Sigmoid colon (tissue), 4 donors: ENCODE results near the gene CABP2.

Experiments used
- POLR2AphosphoS5 ChIP-seq, 4 donors: sonication (generic); formaldehyde crosslinking; IDR thresholded peaks; one replicate each; pipeline ENCODE4 v1.6.1; 2017; ENCODE audit warnings: antibody characterized with exemption in 4 of 4
- TF ChIP-seq, protein P1 (sequence below), 4 experiments: fragments of 450-650 bp in 3 of 4; fragments of 200-600 bp in 1 of 4; IDR thresholded peaks; one replicate each; pipeline ENCODE4 v1.5.1; 2016 to 2019; ENCODE audit warnings: antibody characterized with exemption in 4 of 4, mild to moderate bottlenecking in 3 of 4, moderate library complexity in 2 of 4

DNA sequence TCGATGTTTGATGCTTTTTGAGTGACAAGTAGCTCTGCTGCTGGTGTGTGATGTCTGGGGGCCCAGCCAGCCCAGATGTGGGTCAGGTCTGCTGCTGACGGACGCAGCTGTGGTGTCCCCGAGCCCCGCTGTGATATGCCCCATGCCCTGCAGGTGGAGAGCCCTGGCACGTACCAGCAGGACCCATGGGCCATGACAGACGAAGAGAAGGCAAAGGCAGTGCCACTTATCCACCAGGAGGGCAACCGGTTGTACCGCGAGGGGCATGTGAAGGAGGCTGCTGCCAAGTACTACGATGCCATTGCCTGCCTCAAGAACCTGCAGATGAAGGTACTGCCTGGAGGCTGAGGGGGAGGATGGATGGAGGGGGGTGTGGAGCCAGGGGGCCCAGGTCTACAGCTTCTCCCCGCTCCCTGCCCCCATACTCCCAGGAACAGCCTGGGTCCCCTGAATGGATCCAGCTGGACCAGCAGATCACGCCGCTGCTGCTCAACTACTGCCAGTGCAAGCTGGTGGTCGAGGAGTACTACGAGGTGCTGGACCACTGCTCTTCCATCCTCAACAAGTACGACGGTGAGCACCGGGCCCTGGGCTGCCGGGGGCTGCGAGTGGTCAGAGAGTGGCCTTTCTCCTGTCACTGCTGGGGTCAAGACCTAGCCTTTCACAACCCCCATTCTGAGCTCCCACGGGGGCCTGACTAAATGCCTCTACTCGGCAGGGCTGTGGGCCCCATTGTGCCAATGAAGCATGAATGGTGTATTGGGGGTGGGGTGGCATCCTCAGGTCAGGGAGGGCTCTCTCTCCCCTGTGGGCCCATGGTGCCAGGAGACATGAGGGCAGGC lies 33.1 kb downstream of the CABP2 start:
- no peak for TF ChIP-seq POLR2AphosphoS5 (IDR thresholded peaks at IDR 0.05)
- TF ChIP-seq, protein P1, sequence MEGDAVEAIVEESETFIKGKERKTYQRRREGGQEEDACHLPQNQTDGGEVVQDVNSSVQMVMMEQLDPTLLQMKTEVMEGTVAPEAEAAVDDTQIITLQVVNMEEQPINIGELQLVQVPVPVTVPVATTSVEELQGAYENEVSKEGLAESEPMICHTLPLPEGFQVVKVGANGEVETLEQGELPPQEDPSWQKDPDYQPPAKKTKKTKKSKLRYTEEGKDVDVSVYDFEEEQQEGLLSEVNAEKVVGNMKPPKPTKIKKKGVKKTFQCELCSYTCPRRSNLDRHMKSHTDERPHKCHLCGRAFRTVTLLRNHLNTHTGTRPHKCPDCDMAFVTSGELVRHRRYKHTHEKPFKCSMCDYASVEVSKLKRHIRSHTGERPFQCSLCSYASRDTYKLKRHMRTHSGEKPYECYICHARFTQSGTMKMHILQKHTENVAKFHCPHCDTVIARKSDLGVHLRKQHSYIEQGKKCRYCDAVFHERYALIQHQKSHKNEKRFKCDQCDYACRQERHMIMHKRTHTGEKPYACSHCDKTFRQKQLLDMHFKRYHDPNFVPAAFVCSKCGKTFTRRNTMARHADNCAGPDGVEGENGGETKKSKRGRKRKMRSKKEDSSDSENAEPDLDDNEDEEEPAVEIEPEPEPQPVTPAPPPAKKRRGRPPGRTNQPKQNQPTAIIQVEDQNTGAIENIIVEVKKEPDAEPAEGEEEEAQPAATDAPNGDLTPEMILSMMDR (IDR thresholded peaks at IDR 0.05), result no peak
